HCT116 (cell line): Measurements from ENCODE around the gene SMAD2. TPM values are rescaled to one million over a fixed set of nuclear protein-coding genes. Genes with fewer than 3 reads are reported as not detected.

Source experiments
- ATAC-seq: fragments of 200-7000 bp; cut with Tn5 transposase; 2 replicates; pipeline ENCODE4 v1.9.1; 2020; ENCODE audit warnings: mild to moderate bottlenecking, moderate library complexity
- BruUV-seq: library from RNA; stranded (reverse); fragments of 400-500 nt; replicated peaks from 2 replicates; lab custom pipeline; 2021; lab: Mats Ljungman, UMichigan
- CTCF ChIA-PET: fragments of 300-600 bp; sonication (Branson Sonifier 250); formaldehyde crosslinking; loops from one replicate; lab custom pipeline; 2021; ENCODE audit warnings: antibody characterized with exemption; lab: Charles Lee
- POLR2A ChIA-PET: fragments of 300-600, 350-600 bp; sonication (Branson Sonifier 250); formaldehyde crosslinking; loops from one replicate; lab custom pipeline; 2021; ENCODE audit warnings: antibody characterized with exemption; lab: Charles Lee
- RAD21 ChIA-PET, 2 experiments: fragments of 300-600 bp; sonication (Branson Sonifier 250); formaldehyde crosslinking; loops; one replicate each; lab custom pipeline; 2023; ENCODE audit warnings: low total read pairs in 2 of 2; ENCODE audit not compliant: uncharacterized antibody in 2 of 2, unreplicated experiment in 2 of 2, low non-redundant PET in 1 of 2; lab: Charles Lee
- DNase-seq: peaks from one replicate; pipeline ENCODE4 v3.0.0-alpha.2; 2010; ENCODE audit warnings: low read depth, low spot score
- H2AFZ ChIP-seq: fragments of 200-600 bp; shearing (Covaris generic), sonication (generic); 2 replicates; pipeline ENCODE4 v1.6.1; 2017; ENCODE audit warnings: low read depth, mixed run types, mixed read lengths, antibody characterized with exemption, low read length; ENCODE audit not compliant: poor library complexity, severe bottlenecking
- H3K27ac ChIP-seq: 2 replicates; pipeline ENCODE4 v1.5.1; 2012; ENCODE audit warnings: low read depth, low read length
- H3K27me3 ChIP-seq: fragments of 200-600 bp; sonication (generic); 2 replicates; pipeline ENCODE4 v1.6.1; 2016; ENCODE audit warnings: mixed run types, low read length, mixed read lengths; ENCODE audit not compliant: insufficient read depth
- H3K36me3 ChIP-seq, 2 experiments: fragments of 200-500 bp in 1 of 2; fragments of 200-600 bp in 1 of 2; sonication (Bioruptor generic) in 1 of 2; sonication (generic) in 1 of 2; 2 replicates each; pipeline versions ENCODE4 v1.5.1 to v1.6.1; 2014 to 2016; ENCODE audit warnings: low read length in 2 of 2, inconsistent platforms in 1 of 2, mixed read lengths in 1 of 2, mixed run types in 1 of 2; ENCODE audit not compliant: insufficient read depth in 2 of 2, control insufficient read depth in 1 of 2
- H3K4me1 ChIP-seq, 2 experiments: fragments of 200-600 bp in 1 of 2; sonication (generic) in 1 of 2; 2 replicates each; pipeline versions ENCODE4 v1.5.1 to v1.6.1; 2012 to 2017; ENCODE audit warnings: low read length in 2 of 2, inconsistent platforms in 1 of 2, mild to moderate bottlenecking in 1 of 2, mixed read lengths in 1 of 2, mixed run types in 1 of 2, moderate library complexity in 1 of 2; ENCODE audit not compliant: insufficient read depth in 2 of 2, control insufficient read depth in 1 of 2
- H3K4me2 ChIP-seq: fragments of 200-600 bp; sonication (generic); 2 replicates; pipeline ENCODE4 v1.6.1; 2017; ENCODE audit warnings: mixed run types, low read length, mixed read lengths
- H3K4me3 ChIP-seq, 2 experiments: fragments of 200-600 bp in 1 of 2; sonication (generic) in 1 of 2; replicated peaks in 1 of 2; 2 replicates each; pipeline ENCODE4 v1.5.1; 2011 to 2016; ENCODE audit warnings: low read length in 2 of 2, control low read depth in 1 of 2, low read depth in 1 of 2, mild to moderate bottlenecking in 1 of 2, mixed read lengths in 1 of 2, mixed run types in 1 of 2
- H3K79me2 ChIP-seq: fragments of 200-600 bp; sonication (generic); 2 replicates; pipeline ENCODE4 v1.6.1; 2017; ENCODE audit warnings: mild to moderate bottlenecking, mixed run types, low read length, moderate library complexity, mixed read lengths; ENCODE audit not compliant: insufficient read depth
- H3K9ac ChIP-seq: fragments of 200-600 bp; sonication (generic); 2 replicates; pipeline ENCODE4 v1.6.1; 2016; ENCODE audit warnings: low read length, mixed read lengths
- H3K9me2 ChIP-seq: fragments of 200-600 bp; sonication (generic), shearing (Covaris generic); 2 replicates; pipeline ENCODE4 v1.6.1; 2017; ENCODE audit warnings: mixed run types, mild to moderate bottlenecking, moderate library complexity; ENCODE audit not compliant: insufficient read depth
- H3K9me3 ChIP-seq, 2 experiments: fragments of 200-500 bp in 1 of 2; fragments of 200-600 bp in 1 of 2; sonication (Bioruptor generic) in 1 of 2; sonication (generic) in 1 of 2; 2 replicates each; pipeline ENCODE4 v1.6.1; 2014 to 2017; ENCODE audit warnings: low read length in 2 of 2, mixed read lengths in 2 of 2, inconsistent platforms in 1 of 2, low read depth in 1 of 2, mild to moderate bottlenecking in 1 of 2, mixed run types in 1 of 2, moderate library complexity in 1 of 2; ENCODE audit not compliant: control insufficient read depth in 1 of 2, insufficient read depth in 1 of 2
- H4K20me1 ChIP-seq: fragments of 200-600 bp; sonication (generic), shearing (Covaris generic); 2 replicates; pipeline ENCODE4 v1.6.1; 2017; ENCODE audit warnings: mixed run types, mild to moderate bottlenecking, moderate library complexity; ENCODE audit not compliant: insufficient read depth
- ATF3 ChIP-seq: IDR thresholded peaks from 2 replicates; pipeline ENCODE4 v1.6.1; 2012
- CBX3 ChIP-seq: IDR thresholded peaks from 2 replicates; pipeline ENCODE4 v1.6.1; 2012; ENCODE audit warnings: low read depth
- CEBPB ChIP-seq: IDR thresholded peaks from 2 replicates; pipeline ENCODE4 v1.6.1; 2012; ENCODE audit warnings: low read depth
- EGR1 ChIP-seq: IDR thresholded peaks from 2 replicates; pipeline ENCODE4 v1.6.1; 2012; ENCODE audit warnings: low read depth
- ELF1 ChIP-seq: IDR thresholded peaks from 2 replicates; pipeline ENCODE4 v1.6.1; 2012; ENCODE audit warnings: low read depth, borderline replicate concordance
- FOSL1 ChIP-seq: IDR thresholded peaks from 2 replicates; pipeline ENCODE4 v1.6.1; 2012; ENCODE audit warnings: low read depth
- JUND ChIP-seq: IDR thresholded peaks from 2 replicates; pipeline ENCODE4 v1.6.1; 2012
- SIN3A ChIP-seq: IDR thresholded peaks from 2 replicates; pipeline ENCODE4 v1.6.1; 2012; ENCODE audit warnings: low read depth
- SP1 ChIP-seq: IDR thresholded peaks from 2 replicates; pipeline ENCODE4 v1.6.1; 2012; ENCODE audit warnings: low read depth
- SRF ChIP-seq: IDR thresholded peaks from 2 replicates; pipeline ENCODE4 v1.6.1; 2012; ENCODE audit warnings: low read depth
- TCF7L2 ChIP-seq: IDR thresholded peaks from 2 replicates; pipeline ENCODE4 v1.7.0; 2011; ENCODE audit warnings: borderline replicate concordance, inconsistent platforms; ENCODE audit not compliant: insufficient read depth, insufficient read length; ENCODE audit errors: extremely low read depth
- YY1 ChIP-seq: IDR thresholded peaks from 2 replicates; pipeline ENCODE4 v1.6.1; 2011; ENCODE audit warnings: low read length, low read depth, moderate library complexity, mild to moderate bottlenecking; ENCODE audit not compliant: insufficient replicate concordance; ENCODE audit errors: extremely low read depth
- ZNF274 ChIP-seq: fragments of 200-500 bp; sonication (Bioruptor generic); IDR thresholded peaks from 2 replicates; pipeline ENCODE4 v1.6.1; 2014; ENCODE audit warnings: mild to moderate bottlenecking, low read depth, low read length, inconsistent platforms
- intact Hi-C: fragments of 100-400 bp; cut with micrococcal nuclease; formaldehyde crosslinking; loops from 2 replicates; pipeline ENCODE4 v1.10.0; 2022
- total RNA-seq: library from RNA; stranded (reverse); gene quantifications from one replicate; pipeline ENCODE4 v1.2.1, GENCODE V29; 2021; ENCODE audit not compliant: unreplicated experiment
- TF ChIP-seq, protein P1 (sequence below): IDR thresholded peaks from 2 replicates; pipeline ENCODE4 v1.6.1; 2012; ENCODE audit warnings: low read depth
- TF ChIP-seq, protein P2 (sequence below): IDR thresholded peaks from 2 replicates; pipeline ENCODE4 v1.6.1; 2012

Gene SMAD2
- total RNA-seq, 1 experiment from 2014 or later = 130 TPM

DNA sequence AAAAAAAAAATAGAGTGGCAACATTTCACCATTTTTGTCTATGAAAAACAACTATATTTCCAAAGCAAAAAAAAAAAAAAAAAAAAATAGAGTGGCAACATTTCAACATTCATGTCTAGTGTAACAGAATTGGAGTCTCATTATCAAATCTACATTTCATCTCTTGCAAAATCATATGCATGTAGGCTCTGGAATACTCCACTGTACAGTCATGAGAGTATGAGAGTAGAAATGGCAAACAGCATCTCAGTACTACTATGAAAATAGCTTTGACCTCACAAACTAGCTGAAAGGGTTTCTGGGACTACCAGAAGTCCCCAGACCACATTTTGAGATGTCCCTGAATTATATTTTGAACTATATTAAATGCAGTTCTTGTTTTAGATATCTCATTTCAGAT lies 82.8 kb downstream of the SMAD2 start:
- Histone ChIP-seq H3K79me2 (no peaks in the 10 kb centered on the region), H3K27ac (no peak overlapping the region), H3K27me3 (no peaks in the 10 kb centered on the region), H3K36me3 (peaks cover 11 to 15% of the 10 kb centered on the region in 2 experiments), H2AFZ (no peak overlapping the region), H3K4me3 (no peak overlapping the region), H3K4me2 (no peak overlapping the region), H4K20me1 (no peaks in the 10 kb centered on the region), H3K9ac (no peak overlapping the region), H3K9me3 (no peaks in the 10 kb centered on the region), H3K4me1 (no peaks in the 10 kb centered on the region), H3K9me2 (no peaks in the 10 kb centered on the region)
- TF ChIP-seq SIN3A = no peak
- no peak for TF ChIP-seq CEBPB
- TF ChIP-seq ELF1 = no peak
- no peak for TF ChIP-seq TCF7L2
- TF ChIP-seq, protein P1, sequence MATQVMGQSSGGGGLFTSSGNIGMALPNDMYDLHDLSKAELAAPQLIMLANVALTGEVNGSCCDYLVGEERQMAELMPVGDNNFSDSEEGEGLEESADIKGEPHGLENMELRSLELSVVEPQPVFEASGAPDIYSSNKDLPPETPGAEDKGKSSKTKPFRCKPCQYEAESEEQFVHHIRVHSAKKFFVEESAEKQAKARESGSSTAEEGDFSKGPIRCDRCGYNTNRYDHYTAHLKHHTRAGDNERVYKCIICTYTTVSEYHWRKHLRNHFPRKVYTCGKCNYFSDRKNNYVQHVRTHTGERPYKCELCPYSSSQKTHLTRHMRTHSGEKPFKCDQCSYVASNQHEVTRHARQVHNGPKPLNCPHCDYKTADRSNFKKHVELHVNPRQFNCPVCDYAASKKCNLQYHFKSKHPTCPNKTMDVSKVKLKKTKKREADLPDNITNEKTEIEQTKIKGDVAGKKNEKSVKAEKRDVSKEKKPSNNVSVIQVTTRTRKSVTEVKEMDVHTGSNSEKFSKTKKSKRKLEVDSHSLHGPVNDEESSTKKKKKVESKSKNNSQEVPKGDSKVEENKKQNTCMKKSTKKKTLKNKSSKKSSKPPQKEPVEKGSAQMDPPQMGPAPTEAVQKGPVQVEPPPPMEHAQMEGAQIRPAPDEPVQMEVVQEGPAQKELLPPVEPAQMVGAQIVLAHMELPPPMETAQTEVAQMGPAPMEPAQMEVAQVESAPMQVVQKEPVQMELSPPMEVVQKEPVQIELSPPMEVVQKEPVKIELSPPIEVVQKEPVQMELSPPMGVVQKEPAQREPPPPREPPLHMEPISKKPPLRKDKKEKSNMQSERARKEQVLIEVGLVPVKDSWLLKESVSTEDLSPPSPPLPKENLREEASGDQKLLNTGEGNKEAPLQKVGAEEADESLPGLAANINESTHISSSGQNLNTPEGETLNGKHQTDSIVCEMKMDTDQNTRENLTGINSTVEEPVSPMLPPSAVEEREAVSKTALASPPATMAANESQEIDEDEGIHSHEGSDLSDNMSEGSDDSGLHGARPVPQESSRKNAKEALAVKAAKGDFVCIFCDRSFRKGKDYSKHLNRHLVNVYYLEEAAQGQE = no peak
- TF ChIP-seq ZNF274 = no peak
- TF ChIP-seq ATF3 = no peak
- no peak for TF ChIP-seq SP1
- TF ChIP-seq FOSL1 = no peak
- no peak for TF ChIP-seq JUND
- TF ChIP-seq SRF = no peak
- no peak for TF ChIP-seq YY1
- TF ChIP-seq, protein P2, sequence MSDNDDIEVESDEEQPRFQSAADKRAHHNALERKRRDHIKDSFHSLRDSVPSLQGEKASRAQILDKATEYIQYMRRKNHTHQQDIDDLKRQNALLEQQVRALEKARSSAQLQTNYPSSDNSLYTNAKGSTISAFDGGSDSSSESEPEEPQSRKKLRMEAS = no peak
- TF ChIP-seq EGR1 = no peak
- TF ChIP-seq CBX3 = no peak
- POLR2A ChIA-PET = no interaction called here
- DNase-seq (no peak), ATAC-seq (no peak)
- intact Hi-C loops = no loop called here
- RAD21 ChIA-PET = no interaction called here
- BruUV-seq = no TSS peak
- CTCF ChIA-PET = no interaction called here
